ENCODE results near the gene KIF17.
"Not testable (repeated sequence)": the region's sequence is repeated elsewhere in the genome, so short reads cannot be mapped to it uniquely, and the experiment has no call there.

KIF17 gene

DNA sequence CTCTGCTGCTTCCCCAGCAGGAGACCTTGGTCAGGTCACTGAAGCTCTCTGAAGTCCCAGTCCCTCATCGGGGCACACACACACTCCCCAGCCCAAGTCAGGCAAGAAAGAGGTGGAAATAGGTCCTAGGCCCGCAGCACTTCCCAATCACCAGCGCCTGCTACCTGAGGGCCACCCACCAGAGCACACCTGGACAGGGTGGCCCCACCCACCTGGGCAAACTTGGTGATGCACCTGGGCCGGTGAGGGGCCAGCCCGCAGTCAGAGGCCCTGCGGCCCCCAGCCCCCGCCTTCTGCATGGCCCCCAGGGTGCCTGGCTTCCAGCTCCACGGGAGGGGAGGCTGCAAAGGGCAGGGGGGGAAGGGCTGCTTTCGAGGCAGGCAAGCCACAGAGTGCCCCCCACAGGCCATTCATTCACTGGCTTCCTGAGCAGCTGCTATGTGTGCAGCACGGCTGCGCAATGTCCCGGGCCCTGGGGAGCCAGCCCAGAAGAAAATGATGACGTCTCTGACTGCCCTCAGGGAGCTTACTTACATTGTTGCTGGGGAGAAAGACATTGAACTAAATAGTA is 10.0 kb upstream of the KIF17 start:
- DNase-seq (ENCODE audit: low spot score) = peak; percentile 12

DNA sequence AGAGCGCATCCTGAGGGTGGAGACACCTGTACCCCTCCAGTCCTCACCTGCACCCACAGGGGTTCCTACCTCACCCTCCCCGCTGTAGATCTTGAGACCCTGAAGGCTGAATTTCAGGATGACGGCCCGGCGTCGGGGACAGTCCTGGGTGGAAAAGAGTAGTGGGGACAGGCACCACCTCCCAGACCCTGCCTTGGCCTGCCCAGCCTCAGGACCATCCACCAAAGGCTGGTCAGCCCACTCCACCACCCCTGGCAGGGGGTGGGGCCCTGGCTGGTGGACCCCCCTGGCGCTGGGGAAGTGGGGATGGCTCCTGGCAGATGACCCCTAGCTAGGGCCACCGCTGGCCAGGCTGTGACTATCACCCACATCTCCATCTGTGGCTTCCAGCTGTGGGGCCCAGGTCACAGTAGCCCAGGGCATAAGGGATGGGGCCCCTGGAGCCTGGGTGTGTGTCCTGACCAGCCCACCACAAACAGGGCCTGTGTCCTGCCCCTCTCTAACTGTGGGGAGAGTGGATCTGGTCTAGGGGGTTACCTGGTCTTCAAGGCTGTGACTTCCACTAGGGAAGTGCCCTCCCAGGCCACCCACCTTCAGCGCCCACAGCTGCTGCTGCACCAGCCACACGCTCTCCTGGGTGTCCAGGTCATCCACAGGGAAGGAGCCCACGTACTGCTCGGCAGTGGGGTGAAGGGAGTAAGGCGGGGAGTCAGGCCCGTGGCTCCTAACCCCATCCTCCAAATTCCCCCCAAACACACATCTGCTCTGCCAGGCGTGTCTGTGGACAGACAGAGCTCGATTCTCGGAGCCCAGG is 9.3 kb upstream of the KIF17 start:
- DNase-seq (ENCODE audit: low spot score) = peak; percentile 5

DNA sequence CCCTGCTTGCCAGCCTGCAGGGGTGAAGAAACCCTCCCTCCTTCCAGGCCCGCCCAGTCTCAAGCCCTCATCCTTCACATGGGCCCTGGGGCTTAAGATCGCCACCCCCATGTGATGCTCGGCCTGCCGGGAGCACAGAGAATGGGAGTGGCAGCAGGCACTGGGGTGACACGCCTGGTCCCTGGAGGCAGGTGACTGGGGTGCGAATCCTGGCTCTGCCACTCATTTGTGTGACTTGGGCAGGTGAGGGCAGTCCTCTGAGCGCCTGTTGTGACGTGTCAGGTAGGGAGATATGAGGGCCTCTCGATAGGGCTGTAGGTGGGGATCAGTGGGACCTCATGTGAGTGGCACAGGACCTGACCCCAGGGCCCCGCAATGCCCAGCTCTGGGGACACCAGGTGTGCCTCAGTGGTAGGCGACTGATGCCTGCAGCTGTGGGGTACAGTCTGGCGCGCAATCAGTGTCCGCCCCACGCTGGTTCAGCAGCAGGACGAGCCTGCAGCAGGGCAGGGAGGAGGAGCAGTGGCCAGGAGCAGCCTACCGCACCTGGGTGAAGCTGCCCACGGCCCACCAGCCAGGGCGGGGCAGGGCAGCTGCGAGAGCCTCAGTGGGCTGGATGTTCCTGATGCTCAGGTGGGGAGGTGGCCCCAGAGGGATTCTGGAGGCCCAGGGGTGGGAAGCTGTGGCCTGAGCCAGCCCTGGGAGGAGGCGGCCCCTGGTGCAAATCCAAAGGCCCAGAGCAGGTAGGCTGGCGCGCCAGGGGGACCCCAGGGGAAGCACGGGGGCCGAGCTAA is 8.5 kb upstream of the KIF17 start:
- no peak for DNase-seq (ENCODE audit: low spot score)

DNA sequence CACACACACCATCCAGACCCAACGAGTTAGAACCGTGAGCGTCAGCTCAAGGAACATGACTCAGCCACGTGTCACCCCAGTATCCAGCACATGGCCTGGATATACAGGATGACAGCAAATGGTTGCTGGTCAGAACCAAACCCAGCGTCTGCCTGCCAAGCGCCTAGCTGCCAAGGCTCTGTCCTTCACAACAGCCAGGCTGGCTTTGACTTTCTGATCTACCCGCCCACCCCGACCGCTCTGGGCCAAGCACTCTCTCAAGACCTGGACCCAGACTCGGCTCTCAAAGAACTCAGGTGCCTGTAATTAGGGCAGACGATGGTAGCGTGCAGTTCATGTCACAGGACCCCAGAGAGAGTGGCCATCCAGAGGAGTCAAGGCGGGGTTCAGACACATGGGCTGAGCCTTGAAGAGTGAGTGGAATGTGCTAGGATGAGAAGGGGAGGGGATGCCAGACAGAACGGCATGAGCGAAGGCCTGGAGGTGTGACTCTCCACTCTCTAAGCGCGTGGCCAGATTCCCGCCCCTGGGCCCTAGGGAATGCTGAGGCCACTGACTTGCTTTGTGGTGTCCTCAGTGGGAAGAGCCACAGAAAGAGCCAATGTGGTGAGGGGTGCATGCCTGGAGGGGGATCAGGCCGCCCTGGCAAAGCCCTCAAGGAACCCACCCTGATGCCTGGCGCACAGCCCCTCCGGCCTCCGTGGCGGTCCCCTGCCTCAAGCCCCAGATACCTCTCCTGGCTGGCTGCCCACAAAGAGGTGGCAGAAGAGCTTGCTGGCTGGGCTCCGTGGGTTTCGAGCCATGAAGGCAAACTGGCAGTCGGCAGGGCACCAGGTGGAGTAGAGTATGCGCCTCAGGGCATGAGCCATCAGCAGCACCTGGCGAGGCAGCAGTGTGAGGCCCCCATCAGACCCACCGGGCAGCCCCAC is 7.6 kb upstream of the KIF17 start:
- peak; percentile 73 for DNase-seq (ENCODE audit: low spot score)

DNA sequence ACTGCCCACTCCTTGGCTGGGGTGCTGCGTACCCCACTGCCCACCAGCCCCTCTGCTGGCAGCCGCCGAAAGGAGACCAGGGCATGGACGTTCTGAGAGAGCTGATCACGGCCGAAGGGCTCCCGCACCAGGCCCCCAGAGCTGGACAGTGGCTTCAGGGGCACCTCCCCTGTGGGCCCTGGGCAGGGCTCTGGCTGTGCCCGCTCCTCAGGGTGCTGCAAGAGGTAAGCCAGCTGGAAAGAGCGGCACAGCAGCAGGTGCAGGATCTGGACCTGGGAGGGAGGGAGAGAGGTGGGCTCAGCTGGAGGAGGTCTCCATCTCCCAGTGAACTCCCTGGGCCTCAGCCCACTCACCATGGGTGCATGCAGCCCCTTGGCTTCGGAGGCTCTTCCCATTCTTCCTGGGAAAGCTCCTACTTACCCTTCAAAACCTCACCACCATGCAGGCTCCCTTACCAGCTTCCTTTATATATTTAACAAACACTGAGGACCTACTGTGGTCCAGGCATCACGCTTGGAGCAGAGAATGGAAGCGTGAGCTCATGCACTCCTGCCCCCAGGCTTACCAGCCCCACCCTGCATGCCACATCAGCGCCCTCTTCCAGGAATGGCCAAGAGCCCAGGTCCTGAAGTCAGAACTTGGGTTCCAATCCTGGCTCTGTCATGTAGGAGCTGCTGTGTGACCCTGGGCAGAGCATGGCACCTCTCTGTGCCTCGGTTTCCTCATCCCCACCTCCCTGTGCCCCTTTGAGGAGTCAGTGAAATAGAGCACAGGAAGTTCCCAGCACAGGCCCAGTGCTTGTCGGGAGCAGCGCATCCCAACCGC is 6.8 kb upstream of the KIF17 start:
- DNase-seq (ENCODE audit: low spot score) = no peak

DNA sequence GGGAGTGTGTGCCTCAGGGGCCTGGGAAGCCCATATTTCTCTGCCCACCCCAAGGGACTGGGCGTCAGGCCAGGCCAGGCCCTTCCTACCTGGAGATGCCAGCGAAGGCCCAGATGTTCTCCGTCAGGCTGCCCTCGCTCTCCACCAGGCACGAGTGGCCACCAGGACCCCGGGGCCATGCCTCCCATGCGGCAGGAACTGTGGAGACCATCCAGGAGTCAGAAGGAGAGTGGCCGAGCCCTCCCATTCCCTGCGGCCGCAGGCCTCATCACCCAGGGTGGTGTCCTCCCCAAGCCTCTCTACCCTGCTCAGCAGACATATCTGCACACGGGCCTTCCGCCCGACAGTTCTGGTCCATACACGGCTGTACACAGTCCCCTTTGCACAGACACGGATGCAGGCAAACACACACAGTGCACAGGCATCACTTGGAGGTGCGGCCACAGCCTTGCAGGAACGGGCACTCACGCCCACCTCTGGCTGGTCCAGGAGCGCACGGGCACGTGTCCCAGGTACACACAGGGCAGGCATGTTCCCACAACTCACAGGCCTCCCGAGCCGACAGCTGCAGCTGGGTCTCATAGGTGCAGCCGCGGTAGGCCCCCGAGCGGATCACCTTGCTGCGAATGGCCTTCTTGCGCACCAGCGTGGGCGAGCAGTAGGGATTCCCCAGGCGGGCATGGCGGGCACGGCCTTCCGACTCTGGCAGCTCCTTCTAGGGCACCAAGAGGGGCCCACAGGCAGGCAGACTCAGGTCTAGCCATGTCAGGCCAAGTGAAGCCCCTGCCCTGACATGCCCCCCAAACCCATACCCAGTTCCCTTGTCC is 5.9 kb upstream of the KIF17 start:
- DNase-seq (ENCODE audit: low spot score) = no peak

DNA sequence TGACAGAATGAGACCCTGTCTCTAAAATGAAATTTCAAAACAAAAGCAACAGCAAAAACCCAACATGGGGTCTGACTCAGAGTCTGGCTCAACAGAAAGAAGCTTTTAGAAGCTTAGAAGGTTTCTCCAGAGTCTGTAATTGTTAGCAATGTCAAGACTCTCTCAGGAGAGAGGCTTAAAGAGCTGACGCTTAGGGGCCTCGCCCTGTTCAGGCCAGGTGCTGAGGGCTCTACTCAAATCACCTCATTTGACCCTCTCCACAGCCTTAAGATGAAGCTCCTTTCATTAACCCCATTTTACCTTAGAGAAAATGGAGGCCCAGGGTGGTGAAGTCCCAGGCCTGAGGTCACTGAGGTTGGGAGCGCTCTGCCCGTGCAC is 5.3 kb upstream of the KIF17 start:
- DNase-seq (ENCODE audit: low spot score) = no peak

DNA sequence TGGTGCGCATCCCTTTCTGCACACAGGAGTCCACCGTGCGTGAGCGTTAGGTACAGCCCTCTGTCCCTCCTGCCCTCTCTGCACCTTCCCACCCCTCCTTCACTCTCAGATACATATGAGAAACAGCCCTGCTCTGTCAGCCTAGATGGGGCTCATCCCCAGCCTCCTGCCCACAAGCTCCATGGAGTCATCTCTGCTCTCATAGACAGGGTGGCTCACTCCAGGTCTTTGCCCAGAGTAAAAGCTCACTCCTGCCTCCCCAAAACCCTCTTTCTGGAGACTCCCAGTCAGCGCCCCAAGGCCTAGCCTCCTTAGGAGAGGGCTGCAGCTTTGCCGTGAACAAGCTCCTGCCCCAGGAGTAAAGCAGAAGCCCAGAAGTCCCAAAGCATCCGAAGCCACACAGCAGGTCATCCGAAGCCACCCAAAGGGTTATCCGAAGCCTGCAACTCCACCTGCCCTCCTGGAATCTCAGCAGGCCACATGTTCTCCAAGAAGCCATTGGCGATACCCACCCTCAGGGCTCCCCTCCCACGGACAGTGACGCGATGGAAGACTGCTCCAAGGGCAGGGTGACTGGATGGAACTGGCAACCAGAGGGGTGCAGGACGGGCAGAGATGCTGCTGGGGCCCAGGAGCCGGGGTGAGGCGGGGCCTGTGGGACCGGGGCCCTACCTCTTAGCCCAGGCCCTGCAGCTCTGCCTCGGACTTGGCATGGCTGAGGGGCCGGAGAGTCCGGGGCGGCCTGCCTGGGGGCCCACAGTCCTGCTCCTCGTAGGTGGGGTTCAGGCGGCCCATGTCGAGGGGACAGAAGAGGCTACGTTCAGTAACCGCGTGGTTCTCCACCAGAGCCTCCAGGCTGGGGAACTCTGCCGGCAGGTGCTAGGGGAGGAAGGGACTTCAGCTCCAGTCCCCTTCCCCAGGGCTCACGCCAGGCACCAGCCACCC is 3.6 kb upstream of the KIF17 start:
- no peak for DNase-seq (ENCODE audit: low spot score)

DNA sequence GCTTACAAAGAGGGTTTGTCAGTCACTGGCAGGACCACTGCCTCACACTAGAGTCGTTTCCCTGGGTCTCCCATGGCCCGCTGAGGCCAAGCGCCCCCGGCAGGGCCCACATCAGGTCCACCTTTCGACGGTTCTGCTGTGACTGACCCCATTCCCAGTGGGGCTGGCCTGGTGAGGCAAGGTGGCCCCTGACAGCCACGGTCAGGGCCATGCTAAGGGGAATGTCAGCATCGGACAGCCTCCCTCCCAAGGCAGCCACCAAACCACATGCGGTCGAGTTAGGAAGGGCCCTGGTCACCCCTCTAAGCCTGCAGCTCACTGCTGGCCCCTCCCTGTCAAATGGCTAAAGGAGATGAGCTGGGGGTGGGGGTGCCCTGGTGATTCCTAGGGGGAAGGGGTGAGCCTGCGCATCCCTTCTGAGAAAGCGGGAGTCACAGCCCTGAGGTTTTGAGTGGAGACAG is 2.9 kb upstream of the KIF17 start:
- DNase-seq (ENCODE audit: low spot score) = no peak

DNA sequence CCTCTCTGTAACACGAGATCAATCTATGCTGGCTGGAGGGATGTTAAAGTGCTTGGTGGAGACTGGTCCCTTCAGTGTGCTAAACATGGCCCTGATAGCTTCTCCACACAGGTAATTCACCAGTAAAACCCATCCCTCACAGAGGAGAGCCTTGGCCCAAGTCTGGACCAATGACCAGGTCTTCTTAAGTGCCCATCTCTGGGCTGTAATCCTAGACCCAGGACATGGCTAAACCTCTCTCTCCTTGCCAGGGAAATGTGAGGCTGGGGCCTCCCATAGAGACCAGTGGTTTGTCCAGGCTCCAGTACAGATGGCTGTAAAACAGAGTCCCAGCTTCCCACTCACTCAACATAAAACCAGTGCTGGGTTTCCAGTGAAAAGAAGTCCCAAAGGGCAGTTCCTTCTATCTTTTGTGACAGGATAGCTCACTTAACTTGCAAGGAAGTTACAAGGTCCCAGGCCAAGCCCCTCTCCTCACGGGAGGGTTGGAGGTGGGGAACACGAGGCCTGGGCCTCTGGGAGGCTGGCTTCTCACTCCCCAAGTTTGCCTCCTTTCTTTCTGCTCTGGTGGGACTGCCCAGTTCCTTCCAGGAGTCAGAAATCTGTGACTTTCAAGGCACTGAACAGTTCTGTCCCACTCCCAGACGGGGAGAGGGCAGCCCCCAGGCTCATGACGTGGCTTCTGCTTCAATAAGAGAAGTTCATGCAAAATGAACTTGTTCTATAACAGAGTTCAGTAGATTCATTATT is 2.2 kb upstream of the KIF17 start:
- DNase-seq (ENCODE audit: low spot score) = no peak

DNA sequence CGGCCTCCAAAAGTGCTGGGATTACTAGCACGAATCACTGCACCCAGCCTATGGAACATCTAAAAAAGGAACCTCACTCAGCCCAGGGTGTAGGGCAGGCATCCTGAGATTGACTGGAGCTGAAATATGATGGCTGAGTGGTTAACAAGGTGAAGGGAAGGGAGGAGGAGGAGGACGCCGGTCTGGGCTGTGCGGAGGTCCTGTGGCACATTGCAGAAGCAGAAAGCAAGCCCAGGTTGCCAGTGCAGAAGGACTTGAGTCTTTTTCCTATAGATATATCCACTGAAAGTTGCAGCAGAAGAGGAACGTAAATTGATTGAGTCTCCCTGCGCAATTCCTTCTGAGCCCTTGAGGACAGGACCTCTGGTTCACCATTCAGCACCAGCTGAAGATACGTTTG is 1.5 kb upstream of the KIF17 start:
- no peak for DNase-seq (ENCODE audit: low spot score)

DNA sequence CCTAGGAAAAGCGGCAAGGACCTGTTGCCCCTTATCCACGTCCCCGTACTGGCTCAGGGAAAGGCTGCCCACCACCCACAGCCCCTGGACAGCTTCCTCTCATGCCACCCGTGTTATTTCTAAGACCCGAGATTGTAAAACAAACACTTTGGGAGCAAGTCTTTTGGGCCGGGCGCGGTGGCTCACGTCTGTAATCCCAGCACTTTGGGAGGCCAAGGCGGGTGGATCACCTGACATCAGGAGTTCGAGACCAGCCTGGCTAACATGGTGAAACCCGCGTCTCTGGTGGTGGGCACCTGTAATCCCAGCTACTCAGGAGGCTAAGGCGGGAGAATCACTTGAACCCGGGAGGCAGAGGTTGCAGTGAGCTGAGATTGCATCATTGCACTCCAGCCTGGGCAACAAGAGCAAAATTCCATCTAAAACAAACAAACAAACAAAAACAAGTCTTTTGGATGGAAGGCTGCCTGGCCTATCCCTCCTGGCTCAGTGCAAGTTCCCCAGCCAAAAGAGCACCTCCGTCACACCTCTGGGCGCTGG is 606 bp upstream of the KIF17 start:
- DNase-seq (ENCODE audit: low spot score) = not testable (repeated sequence)

DNA sequence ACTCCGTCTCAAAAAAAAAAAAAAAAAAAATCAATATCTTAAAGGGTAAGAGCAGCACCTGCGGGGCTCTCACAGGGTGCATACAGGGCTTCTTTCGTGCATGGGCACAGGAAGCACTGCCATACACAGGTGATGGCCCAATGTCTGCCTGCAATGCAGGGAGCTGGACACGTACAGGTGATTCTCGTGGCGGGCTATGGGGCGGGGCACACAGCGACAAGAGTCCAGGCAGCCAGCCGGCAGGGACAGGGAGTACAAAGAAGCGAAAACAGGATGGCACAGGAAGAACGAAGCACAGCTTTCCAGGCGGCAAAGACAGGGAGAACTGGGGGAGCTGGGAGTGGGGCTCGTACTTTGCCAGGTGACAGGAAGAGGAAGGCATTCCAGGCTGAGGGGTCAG is 1.6 kb downstream of the KIF17 start:
- DNase-seq (ENCODE audit: low spot score) = no peak

DNA sequence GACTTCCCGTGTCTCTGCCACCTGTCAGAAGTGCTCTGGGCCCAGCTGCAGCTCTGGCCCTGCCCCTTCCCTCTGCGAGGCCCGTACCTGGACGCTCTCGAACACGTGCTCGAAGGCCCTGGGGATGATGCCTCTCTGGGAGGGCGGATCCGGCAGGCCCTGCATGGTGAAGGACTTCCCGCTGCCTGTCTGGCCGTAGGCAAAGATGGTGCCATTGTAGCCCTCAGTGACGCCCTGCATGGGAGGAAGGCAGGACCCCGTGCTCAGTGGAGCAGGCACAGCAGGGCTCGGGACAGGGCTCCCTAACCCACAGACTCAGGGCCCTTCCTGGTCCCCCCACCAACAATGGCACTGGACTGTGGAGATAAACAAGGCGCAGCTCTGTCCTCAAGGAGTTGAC is 2.4 kb downstream of the KIF17 start:
- no peak for DNase-seq (ENCODE audit: low spot score)

DNA sequence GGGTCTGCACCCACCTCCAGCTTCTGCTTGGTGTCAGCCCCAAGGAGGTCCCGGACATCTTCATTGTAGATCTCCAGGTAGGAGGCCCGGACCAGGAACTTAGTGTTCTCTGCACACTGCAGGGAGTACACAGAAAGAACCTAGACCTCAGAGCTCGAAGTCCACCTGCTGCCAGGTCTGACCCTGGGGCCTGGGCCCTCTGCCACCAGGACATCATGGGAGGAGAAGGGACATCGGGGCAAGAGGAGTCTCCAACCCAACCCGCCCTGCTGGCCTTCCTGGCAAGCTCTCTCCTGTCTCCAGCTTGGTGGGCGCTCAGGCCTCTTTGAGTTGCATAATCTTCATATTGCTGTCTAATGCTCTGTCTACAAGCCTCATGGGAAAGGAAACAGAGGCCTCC is 4.4 kb downstream of the KIF17 start:
- DNase-seq (ENCODE audit: low spot score) = no peak

DNA sequence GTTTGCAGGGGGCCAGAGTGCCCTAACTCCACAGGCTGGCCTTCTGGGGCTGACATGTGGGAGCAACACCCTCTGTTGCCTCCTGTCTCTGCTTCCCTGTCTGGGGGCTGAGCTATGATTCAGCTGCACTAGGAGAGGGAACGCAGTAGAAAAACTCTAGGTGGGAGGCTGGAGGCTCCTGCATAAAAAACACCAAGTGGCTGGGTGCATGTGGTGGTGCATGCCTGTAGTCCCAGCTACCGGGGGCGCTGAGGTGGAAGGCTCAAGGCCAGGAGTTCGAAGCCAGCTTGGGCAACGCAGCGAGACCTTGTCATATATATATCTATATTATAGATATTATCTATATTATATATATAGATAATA is 5.6 kb downstream of the KIF17 start:
- DNase-seq (ENCODE audit: low spot score) = no peak

DNA sequence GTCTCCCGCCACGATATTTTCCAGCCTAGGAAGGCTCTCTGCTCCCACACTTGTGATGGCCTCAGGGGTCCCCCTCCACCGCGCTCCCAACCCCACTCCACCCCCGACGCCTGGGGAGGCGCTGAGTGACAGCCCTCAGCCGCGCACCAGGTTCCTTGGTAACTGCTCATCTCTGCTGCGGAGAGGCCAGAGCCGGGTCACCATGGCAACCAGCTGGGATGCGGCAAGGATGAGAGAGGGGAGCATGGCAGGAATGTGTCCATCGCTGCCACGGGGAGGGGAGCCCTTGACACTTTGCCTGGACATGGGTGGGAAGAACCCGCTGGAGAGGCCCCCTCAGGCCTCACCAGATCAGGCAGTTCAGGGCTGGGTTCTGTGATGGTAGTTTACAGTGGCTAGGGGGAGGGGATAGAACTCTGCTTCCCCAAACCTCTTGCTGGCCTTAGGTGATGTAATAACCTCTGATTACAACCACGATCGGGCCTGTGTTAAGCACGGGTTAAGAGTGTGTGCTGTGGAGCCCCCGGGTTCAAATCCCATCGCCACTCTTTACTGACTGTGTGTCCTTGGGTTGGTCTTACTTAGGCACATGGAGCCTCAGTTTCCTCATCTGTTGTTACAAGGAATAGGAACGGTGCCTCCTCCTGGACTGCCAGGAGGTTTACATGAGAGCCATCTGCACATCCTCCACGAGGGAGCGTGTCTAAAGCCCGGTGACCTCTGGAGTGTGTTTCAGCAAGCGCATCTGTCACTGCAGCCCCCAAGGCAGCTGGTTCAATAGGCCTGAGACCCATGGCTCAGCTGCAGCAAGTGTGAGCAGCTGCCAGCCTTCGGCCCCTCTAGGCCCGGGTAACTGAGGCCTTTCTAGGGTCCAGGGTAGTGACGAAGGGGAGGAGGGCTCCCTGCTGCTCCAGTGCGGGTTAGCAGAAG is 6.3 kb downstream of the KIF17 start:
- no peak for DNase-seq (ENCODE audit: low spot score)
